Measurements from ENCODE around the gene RC3H2. TPM values are rescaled to one million over a fixed set of nuclear protein-coding genes. Genes with fewer than 3 reads are reported as not detected.

The RC3H2 gene, protein sequence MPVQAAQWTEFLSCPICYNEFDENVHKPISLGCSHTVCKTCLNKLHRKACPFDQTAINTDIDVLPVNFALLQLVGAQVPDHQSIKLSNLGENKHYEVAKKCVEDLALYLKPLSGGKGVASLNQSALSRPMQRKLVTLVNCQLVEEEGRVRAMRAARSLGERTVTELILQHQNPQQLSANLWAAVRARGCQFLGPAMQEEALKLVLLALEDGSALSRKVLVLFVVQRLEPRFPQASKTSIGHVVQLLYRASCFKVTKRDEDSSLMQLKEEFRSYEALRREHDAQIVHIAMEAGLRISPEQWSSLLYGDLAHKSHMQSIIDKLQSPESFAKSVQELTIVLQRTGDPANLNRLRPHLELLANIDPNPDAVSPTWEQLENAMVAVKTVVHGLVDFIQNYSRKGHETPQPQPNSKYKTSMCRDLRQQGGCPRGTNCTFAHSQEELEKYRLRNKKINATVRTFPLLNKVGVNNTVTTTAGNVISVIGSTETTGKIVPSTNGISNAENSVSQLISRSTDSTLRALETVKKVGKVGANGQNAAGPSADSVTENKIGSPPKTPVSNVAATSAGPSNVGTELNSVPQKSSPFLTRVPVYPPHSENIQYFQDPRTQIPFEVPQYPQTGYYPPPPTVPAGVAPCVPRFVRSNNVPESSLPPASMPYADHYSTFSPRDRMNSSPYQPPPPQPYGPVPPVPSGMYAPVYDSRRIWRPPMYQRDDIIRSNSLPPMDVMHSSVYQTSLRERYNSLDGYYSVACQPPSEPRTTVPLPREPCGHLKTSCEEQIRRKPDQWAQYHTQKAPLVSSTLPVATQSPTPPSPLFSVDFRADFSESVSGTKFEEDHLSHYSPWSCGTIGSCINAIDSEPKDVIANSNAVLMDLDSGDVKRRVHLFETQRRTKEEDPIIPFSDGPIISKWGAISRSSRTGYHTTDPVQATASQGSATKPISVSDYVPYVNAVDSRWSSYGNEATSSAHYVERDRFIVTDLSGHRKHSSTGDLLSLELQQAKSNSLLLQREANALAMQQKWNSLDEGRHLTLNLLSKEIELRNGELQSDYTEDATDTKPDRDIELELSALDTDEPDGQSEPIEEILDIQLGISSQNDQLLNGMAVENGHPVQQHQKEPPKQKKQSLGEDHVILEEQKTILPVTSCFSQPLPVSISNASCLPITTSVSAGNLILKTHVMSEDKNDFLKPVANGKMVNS
- total RNA-seq (2013; cell fraction: nucleolus; rRNA removed): 79.3 and 87.8 TPM in 2 replicates
- total RNA-seq (2014; rRNA removed) (16.9 and 17.4 TPM in 2 replicates), total RNA-seq (2014; rRNA removed; fragmentation: Illumina TruSeq; extraction: Trizol) (23.2 and 24.0 TPM in 2 replicates), total RNA-seq (2021) (21.9 and 25.5 TPM in 2 replicates), polyA plus RNA-seq (2011; rRNA removed) (23.0 and 27.9 TPM in 2 replicates), polyA plus RNA-seq (2014; fragmentation: Illumina TruSeq; extraction: Trizol) (14.6 and 14.8 TPM in 2 replicates), polyA plus RNA-seq (2014; fragmentation: Nextera tagmentation; extraction: Ambion mirVana) (1 to 10 TPM; 7.2 to 9.1 TPM), polyA plus RNA-seq (2014; rRNA removed) (12.3 and 17.7 TPM in 2 replicates), polyA plus RNA-seq (2016; fragmentation: Nextera tagmentation; extraction: Ambion mirVana) (10 to 100 TPM; 14.3 to 19.9 TPM), polyA minus RNA-seq (2011; rRNA and poly(A)+ RNA removed) (45.6 and 65.7 TPM in 2 replicates), Bru-seq, nascent RNA (percentile 86 among the genes with signal in this experiment), BruChase-seq, experiment 1, labeled RNA remaining after a 6-hour chase (percentile 82 among the genes with signal in this experiment), BruChase-seq, experiment 2, labeled RNA remaining after a 2-hour chase (percentile 90 among the genes with signal in this experiment)
- polyA plus RNA-seq (2011; ENCODE audit: low read depth): 10.8 TPM
- 11.4 and 12.4 TPM in 2 replicates for polyA plus RNA-seq (2011; cell fraction: cytosol; rRNA removed)
- polyA plus RNA-seq (2011; cell fraction: nucleus; rRNA removed): 21.1 and 27.8 TPM in 2 replicates
- polyA plus RNA-seq (2012): 11.9 and 13.0 TPM in 2 replicates
- polyA minus RNA-seq (2011; cell fraction: cytosol; rRNA and poly(A)+ RNA removed): 16.0 and 18.2 TPM in 2 replicates
- polyA minus RNA-seq (2011; cell fraction: nucleus; rRNA and poly(A)+ RNA removed): 22.4 and 34.7 TPM in 2 replicates
- long read RNA-seq, experiment 1, partial matches to known transcripts: 2 of 4 reads
- long read RNA-seq, experiment 1, other reads (novel, unspliced or antisense): 1 of 4 reads
- long read RNA-seq, experiment 2, partial matches to known transcripts: 3 of 13 reads
- long read RNA-seq, experiment 2, other reads (novel, unspliced or antisense): 8 of 13 reads

DNA sequence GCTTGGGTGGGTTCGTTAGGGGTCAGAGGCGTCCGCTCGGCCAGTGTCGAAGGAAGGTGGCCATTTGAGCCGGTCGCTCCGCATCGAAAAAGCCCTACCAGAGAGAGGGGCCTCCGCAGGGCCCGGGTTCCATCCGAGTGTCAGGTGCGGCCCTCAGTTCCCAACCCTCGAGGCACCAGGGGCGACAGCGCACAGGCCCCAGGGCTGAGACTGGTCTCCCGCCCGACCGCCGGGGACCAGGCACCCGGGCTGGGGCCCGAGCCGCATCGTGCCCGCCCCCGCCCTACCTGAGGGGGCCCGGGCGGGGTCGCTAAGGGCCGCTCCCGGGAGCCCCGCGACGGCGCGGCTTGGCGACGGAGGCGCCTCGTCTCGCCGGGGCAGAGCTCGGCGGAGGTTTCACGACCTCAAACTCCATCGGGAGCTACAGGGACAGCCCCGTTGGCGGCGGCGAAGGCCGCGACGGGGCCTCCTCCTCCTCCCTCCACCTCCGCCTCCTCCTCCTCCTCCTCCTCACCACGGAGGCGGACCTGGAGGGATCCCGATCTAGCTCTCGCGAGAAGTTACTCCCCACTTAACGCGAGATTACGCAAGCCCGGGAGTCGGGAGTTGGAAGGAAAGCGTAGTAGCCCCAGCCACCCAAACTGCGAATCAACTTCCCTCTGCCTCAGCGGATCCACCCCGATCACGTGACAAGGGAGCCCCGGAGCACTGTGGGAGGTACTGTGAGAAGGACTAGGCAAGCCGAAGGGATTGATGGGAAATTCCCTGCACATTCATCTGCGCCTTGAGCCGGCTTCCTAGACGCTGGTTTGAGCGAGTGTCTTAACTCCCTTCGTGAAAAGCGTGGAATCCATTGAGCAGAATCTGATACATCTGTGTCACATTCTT lies at the start of gene RC3H2:
RC3H2 (minus strand) TSS at position 537 of the 888 bp plus-strand sequence. CDS start 7,850 bp downstream, outside the sequence.
- Histone ChIP-seq H3K4me1 (ENCODE audit: control insufficient read depth, insufficient read depth, low read length) (peaks cover 6% of the 10 kb centered on the region), H3K36me3 (ENCODE audit: control insufficient read depth in 2 of 2, insufficient read depth in 2 of 2, low read length in 1 of 2) (peaks cover 0 to 6% of the 10 kb centered on the region in 2 experiments; a peak in 1 of 4 replicates), H3K9me3 (replicated peaks; ENCODE audit: control insufficient read depth, insufficient read depth, low read length) (no peaks in the 10 kb centered on the region), H4K20me1 (ENCODE audit: control insufficient read depth, insufficient read depth) (no peaks in the 10 kb centered on the region), H3K27ac (ENCODE audit: control insufficient read depth, insufficient read depth) (peak within 1 kb of the TSS; percentile 92), H3K27me3 (replicated peaks in 1 of 2; ENCODE audit: control insufficient read depth in 2 of 2, insufficient read depth in 2 of 2, low read length in 1 of 2) (no peaks in the 10 kb centered on the region), H3K79me2 (ENCODE audit: control insufficient read depth, insufficient read depth, low read length) (peaks cover 48% of the 10 kb centered on the region), H2AFZ (ENCODE audit: control insufficient read depth, low read depth, low read length) (peak within 1 kb of the TSS; percentile 99), H3K4me3 (peak within 1 kb of the TSS; percentile 98), H3K4me2 (ENCODE audit: control insufficient read depth, insufficient read depth) (peak within 1 kb of the TSS; percentile 83), H3K9ac (ENCODE audit: control insufficient read depth, insufficient read depth, low read length) (peak within 1 kb of the TSS; percentile 99)
- 1% methylated on average over 70 of the region's 77 CpGs for WGBS (ENCODE audit: insufficient coverage, insufficient replicate concordance, low lambda C conversion rate, missing lambda C conversion rate)
- intact Hi-C loops (cut with micrococcal nuclease; ENCODE audit: unreplicated experiment): loop anchor here (1.0 to 10.0 kb wide), 3 partner anchors 8 to 440 kb away; partner anchors contain the start of genes RABGAP1 and ZBTB6
- ChIA-PET POLR2A (interaction anchor here (0.6 to 5.7 kb wide), 13 partner anchors 7 to 104 kb away, joined by 3 to 53 read pairs (median 4); partner anchors contain the start of genes PDCL, RABGAP1, ZBTB26 and ZBTB6), RAD21 (ENCODE audit: unreplicated experiment) (interaction anchor here (0.7 to 4.2 kb wide), 11 partner anchors 9 to 86 kb away, joined by 3 to 20 read pairs (median 4); partner anchors contain the start of genes PDCL, RABGAP1 and ZBTB26), CTCF (interaction anchor here (0.6 to 2.0 kb wide), 4 partner anchors 15 to 43 kb away, joined by 3 to 6 read pairs (median 4); partner anchors contain the start of genes RABGAP1 and ZBTB26), SMC1A (ENCODE audit: uncharacterized antibody, unreplicated experiment) (interaction anchor here (1.0 to 5.0 kb wide), 10 partner anchors 7 to 86 kb away, joined by 3 to 25 read pairs (median 13); partner anchors contain the start of genes RABGAP1, ZBTB26 and ZBTB6)
- ATAC-seq: peak; percentile 88
- BruUV-seq (replicated peaks): TSS peak; percentile 68
- in situ Hi-C loops (cut with MboI): loop anchor here (25.0 kb wide), 1 partner anchor 1957 kb away; the partner anchor contains the start of genes ARPC5L, RPL35 and WDR38
- FAIRE-seq: peak; percentile 99
- peak; percentile 99 for DNase-seq (ENCODE audit: low read depth, low spot score)
- TF ChIP-seq MXI1 (IDR thresholded peaks at IDR 0.05; ENCODE audit: low read depth, low read length) (no peak; the same call in 1 of the 2 replicates), NR2C2 (IDR thresholded peaks at IDR 0.05; ENCODE audit: borderline replicate concordance, control insufficient read depth, insufficient read length, low read depth) (no peak), SMARCA5 (IDR thresholded peaks at IDR 0.05) (0 out of 2 replicates have a peak, but pooled peaks have one; percentile 54), HDAC6 (IDR thresholded peaks at IDR 0.05; ENCODE audit: unreplicated experiment) (no peak), IKZF2 (IDR thresholded peaks at IDR 0.05) (peak; percentile 60 to 69), KDM1A (IDR thresholded peaks at IDR 0.05; ENCODE audit: borderline replicate concordance) (no peak), PML (IDR thresholded peaks at IDR 0.05; ENCODE audit: low read length) (peak; percentile 71; the same call in 1 of the 2 replicates)
- TF ChIP-seq, protein P1, sequence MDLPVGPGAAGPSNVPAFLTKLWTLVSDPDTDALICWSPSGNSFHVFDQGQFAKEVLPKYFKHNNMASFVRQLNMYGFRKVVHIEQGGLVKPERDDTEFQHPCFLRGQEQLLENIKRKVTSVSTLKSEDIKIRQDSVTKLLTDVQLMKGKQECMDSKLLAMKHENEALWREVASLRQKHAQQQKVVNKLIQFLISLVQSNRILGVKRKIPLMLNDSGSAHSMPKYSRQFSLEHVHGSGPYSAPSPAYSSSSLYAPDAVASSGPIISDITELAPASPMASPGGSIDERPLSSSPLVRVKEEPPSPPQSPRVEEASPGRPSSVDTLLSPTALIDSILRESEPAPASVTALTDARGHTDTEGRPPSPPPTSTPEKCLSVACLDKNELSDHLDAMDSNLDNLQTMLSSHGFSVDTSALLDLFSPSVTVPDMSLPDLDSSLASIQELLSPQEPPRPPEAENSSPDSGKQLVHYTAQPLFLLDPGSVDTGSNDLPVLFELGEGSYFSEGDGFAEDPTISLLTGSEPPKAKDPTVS (IDR thresholded peaks at IDR 0.05; ENCODE audit: low read depth, low read length): no peak
- TF ChIP-seq, protein P2, sequence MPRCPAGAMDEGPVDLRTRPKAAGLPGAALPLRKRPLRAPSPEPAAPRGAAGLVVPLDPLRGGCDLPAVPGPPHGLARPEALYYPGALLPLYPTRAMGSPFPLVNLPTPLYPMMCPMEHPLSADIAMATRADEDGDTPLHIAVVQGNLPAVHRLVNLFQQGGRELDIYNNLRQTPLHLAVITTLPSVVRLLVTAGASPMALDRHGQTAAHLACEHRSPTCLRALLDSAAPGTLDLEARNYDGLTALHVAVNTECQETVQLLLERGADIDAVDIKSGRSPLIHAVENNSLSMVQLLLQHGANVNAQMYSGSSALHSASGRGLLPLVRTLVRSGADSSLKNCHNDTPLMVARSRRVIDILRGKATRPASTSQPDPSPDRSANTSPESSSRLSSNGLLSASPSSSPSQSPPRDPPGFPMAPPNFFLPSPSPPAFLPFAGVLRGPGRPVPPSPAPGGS (IDR thresholded peaks at IDR 0.05; ENCODE audit: borderline replicate concordance, insufficient read depth, low read depth, low read length, poor library complexity, severe bottlenecking): no peak
